Gastroesophageal sphincter (tissue), 4 donors: ENCODE results near the gene MINDY4B. TPM values are rescaled to one million over a fixed set of nuclear protein-coding genes. Genes with fewer than 3 reads are reported as not detected.

Experiments
- ATAC-seq: fragments of 150-250 bp; one replicate; pipeline ENCODE4 v1.9.1; 2016; ENCODE audit warnings: mild to moderate bottlenecking, moderate library complexity
- H3K27ac ChIP-seq, 4 donors: fragments of 200-600 bp; sonication (generic) in 3 of 4; 1 replicate in 3 of 4; 2 replicates in 1 of 4; pipeline ENCODE4 v1.5.1; 2016 to 2019
- H3K27me3 ChIP-seq: fragments of 200-600 bp; sonication (generic); one replicate; pipeline ENCODE4 v1.5.1; 2019
- H3K36me3 ChIP-seq, 2 donors: fragments of 200-600 bp; sonication (generic); one replicate each; pipeline ENCODE4 v1.5.1; 2019; ENCODE audit warnings: control low read depth in 1 of 2
- H3K4me1 ChIP-seq, 3 donors: fragments of 200-600 bp; sonication (generic); 1 replicate in 2 of 3; 2 replicates in 1 of 3; pipeline ENCODE4 v1.5.1; 2016 to 2019; ENCODE audit warnings: control low read depth in 2 of 3
- H3K4me3 ChIP-seq, 2 donors: fragments of 200-600 bp; sonication (generic); one replicate each; pipeline ENCODE4 v1.5.1; 2019; ENCODE audit warnings: mild to moderate bottlenecking in 1 of 2, moderate library complexity in 1 of 2
- H3K9me3 ChIP-seq, 3 donors: fragments of 200-600 bp; sonication (generic); one replicate each; pipeline ENCODE4 v1.5.1; 2017 to 2019; ENCODE audit warnings: control low read depth in 2 of 3
- CTCF ChIP-seq, 4 experiments: fragments of 200-600 bp in 2 of 4; fragments of 450-650 bp in 2 of 4; sonication (generic) in 1 of 4; IDR thresholded peaks; one replicate each; pipeline ENCODE4 v1.5.1; 2017 to 2019; ENCODE audit warnings: antibody characterized with exemption in 4 of 4, mild to moderate bottlenecking in 2 of 4, moderate library complexity in 2 of 4
- EP300 ChIP-seq: sonication (generic); formaldehyde crosslinking; IDR thresholded peaks from one replicate; pipeline ENCODE4 v1.6.1; 2017; ENCODE audit warnings: antibody characterized with exemption, mild to moderate bottlenecking
- POLR2A ChIP-seq, 2 donors: fragments of 450-650 bp; IDR thresholded peaks; one replicate each; pipeline ENCODE4 v1.6.1; 2017; ENCODE audit warnings: antibody characterized with exemption in 2 of 2, mild to moderate bottlenecking in 2 of 2, moderate library complexity in 1 of 2
- POLR2AphosphoS5 ChIP-seq: sonication (generic); formaldehyde crosslinking; IDR thresholded peaks from one replicate; pipeline ENCODE4 v1.6.1; 2017; ENCODE audit warnings: antibody characterized with exemption
- WGBS, 2 donors: methylation state at CpG; one replicate each; pipeline ENCODE4 v1.1.5; 2018; ENCODE audit warnings: low coverage in 1 of 2; 5-methylcytosine and 5-hydroxymethylcytosine counted together
- total RNA-seq, 4 donors: library from RNA; depleted of rRNA; stranded (reverse); fragments of >200 nt; gene quantifications; one replicate each; pipeline ENCODE4 v1.1.0, GENCODE V29; 2016

Gene MINDY4B
- total RNA-seq, 4 donors from 2014 or later = not detected

- Histone ChIP-seq H3K4me3 (no peak overlapping the region), H3K4me1 (no peaks in the 10 kb centered on the region), H3K9me3 (no peaks in the 10 kb centered on the region), H3K27me3 (peaks cover 4% of the 10 kb centered on the region), H3K36me3 (no peaks in the 10 kb centered on the region), H3K27ac (no peak overlapping the region)
- WGBS, 2 donors = 78 to 87% methylated on average over 2 of the region's 2 CpGs
- no peak for TF ChIP-seq POLR2AphosphoS5
- TF ChIP-seq EP300 = no peak
- TF ChIP-seq POLR2A (IDR thresholded peaks at IDR 0.05) = no peak
- TF ChIP-seq CTCF (IDR thresholded peaks at IDR 0.05) = no peak
- no peak for ATAC-seq
Observed at GRCh38 chr3:150887031-150887430, 18.2 kb downstream of the MINDY4B start.

GRCh38 chr3:150885535-150885934, 19.7 kb downstream of the MINDY4B start:
- H3K27ac ChIP-seq = no peak overlapping the region
- no peak overlapping the region for H3K4me3 ChIP-seq
- H3K36me3 ChIP-seq = no peaks in the 10 kb centered on the region
- no peaks in the 10 kb centered on the region for H3K4me1 ChIP-seq
- WGBS, 2 donors = 62 to 94% methylated on average over 2 to 3 of the region's 3 CpGs
- no peaks in the 10 kb centered on the region for H3K9me3 ChIP-seq
- no peak for ATAC-seq
- TF ChIP-seq POLR2AphosphoS5 (no peak), POLR2A (IDR thresholded peaks at IDR 0.05) (no peak), CTCF (IDR thresholded peaks at IDR 0.05) (no peak), EP300 (no peak)
- H3K27me3 ChIP-seq = peaks cover 4% of the 10 kb centered on the region

GRCh38 chr3:150878996-150879575, 26.2 kb downstream of the MINDY4B start:
- 52 to 64% methylated on average over 2 of the region's 2 CpGs for WGBS, 2 donors
- H3K36me3 ChIP-seq = no peaks in the 10 kb centered on the region
- no peak for TF ChIP-seq CTCF (IDR thresholded peaks at IDR 0.05)
- no peak for TF ChIP-seq POLR2A (IDR thresholded peaks at IDR 0.05)
- no peak for TF ChIP-seq POLR2AphosphoS5
- no peak for TF ChIP-seq EP300
- no peak overlapping the region for H3K4me3 ChIP-seq
- ATAC-seq = no peak
- H3K9me3 ChIP-seq = no peaks in the 10 kb centered on the region
- no peak overlapping the region for H3K27ac ChIP-seq
- H3K27me3 ChIP-seq = peaks cover 2% of the 10 kb centered on the region
- H3K4me1 ChIP-seq = no peaks in the 10 kb centered on the region

GRCh38 chr3:150878290-150878689, 26.9 kb downstream of the MINDY4B start:
- WGBS, 2 donors = 90 to 100% methylated on average over 1 of the region's 1 CpG

More at GRCh38 chr3:150878290-150878689, 26.9 kb downstream of the MINDY4B start:
- no peaks in the 10 kb centered on the region for H3K4me1 ChIP-seq
- no peak overlapping the region for H3K27ac ChIP-seq
- no peak overlapping the region for H3K4me3 ChIP-seq
- no peaks in the 10 kb centered on the region for H3K27me3 ChIP-seq
- H3K9me3 ChIP-seq = no peaks in the 10 kb centered on the region
- ATAC-seq = no peak
- no peaks in the 10 kb centered on the region for H3K36me3 ChIP-seq
- no peak for TF ChIP-seq POLR2A (IDR thresholded peaks at IDR 0.05)
- TF ChIP-seq CTCF (IDR thresholded peaks at IDR 0.05) = no peak
- TF ChIP-seq POLR2AphosphoS5 = no peak
- TF ChIP-seq EP300 = no peak
